K562 treated with DMSO at 1 percent for 12 hours (cell line): Measurements from ENCODE around the gene ANKDD1B. TPM values are rescaled to one million over a fixed set of nuclear protein-coding genes. Genes with fewer than 3 reads are reported as not detected.

ENCODE experiments used
- total RNA-seq: library from RNA; unstranded; fragments of 300-600 nt; gene quantifications from 2 replicates; pipeline ENCODE4 v1.2.3, GENCODE V29; 2022; ENCODE audit not compliant: insufficient read depth

Gene ANKDD1B
- total RNA-seq, result 0.48 TPM in 1 of 2 replicates, not detected in the other

GRCh38 chr5:75611311-75612225 is at the start of gene ANKDD1B:
TSS of gene ANKDD1B (plus strand) at chr5:75611453. CDS start at chr5:75611635, 182 bp downstream.

DNA sequence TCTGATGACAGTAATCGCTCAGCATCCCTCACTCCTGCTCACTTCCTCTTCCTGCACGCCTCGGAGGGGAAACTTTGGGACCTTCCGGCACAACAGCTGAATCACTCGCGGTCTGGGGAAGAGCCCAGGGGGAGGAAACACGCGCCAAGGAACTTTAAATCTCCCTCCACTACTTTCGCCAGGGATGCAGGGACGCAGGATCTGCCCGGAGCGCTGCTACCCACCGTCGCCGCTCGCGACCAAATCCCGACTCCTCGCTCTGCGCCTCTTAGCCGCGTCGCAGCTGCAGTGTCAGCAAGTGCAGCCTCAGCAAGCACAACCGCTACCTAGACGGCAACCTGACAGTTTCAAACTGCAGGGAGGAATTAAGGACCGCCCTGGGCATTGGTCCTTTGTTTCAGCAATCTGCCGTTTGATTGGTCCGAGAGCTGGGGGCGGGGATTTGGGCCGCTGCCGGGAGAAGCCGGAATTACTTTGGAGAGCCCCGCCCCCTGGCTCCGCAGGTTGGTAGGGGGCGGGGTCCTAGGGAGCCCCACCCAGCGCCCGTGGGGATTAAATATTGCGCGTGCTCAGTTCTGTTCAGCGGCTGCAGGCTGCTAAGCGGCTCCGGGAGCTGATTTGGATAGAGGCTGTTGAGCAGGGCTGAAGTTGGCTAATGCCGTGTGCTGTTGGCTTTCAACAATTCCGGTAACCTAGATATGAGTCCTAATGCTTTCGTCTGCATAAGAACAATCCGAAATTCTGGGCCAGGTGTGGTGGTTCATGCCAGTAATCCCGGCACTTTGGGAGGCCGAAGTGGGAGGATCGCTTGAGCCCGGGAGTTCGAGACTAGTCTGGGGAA is 106.0 kb downstream of the ANKDD1B start, which contains the start of gene POC5:
Gene POC5 (minus strand): TSS at position 356 of the 841 bp plus-strand sequence. CDS start 4,500 bp downstream, outside the sequence.

Other genes with a start within 250 kb of the ANKDD1B start
- 14.5 and 32.2 TPM in 2 replicates for gene CERT1, start 99.8 kb upstream of the ANKDD1B start, total RNA-seq
- 1.7 and 9.3 TPM in 2 replicates for gene POLK, start 99.6 kb upstream of the ANKDD1B start, total RNA-seq
- gene POC5, start 106.0 kb downstream of the ANKDD1B start, total RNA-seq, result 13.2 and 23.1 TPM in 2 replicates